Measurements from ENCODE around the gene PCP4L1. TPM values are rescaled to one million over a fixed set of nuclear protein-coding genes. Genes with fewer than 3 reads are reported as not detected.

PCP4L1 gene
- total RNA-seq, 1 donor, result not detected

- DNase-seq (ENCODE audit: low read depth), result no peak
- TF ChIP-seq, protein P1, sequence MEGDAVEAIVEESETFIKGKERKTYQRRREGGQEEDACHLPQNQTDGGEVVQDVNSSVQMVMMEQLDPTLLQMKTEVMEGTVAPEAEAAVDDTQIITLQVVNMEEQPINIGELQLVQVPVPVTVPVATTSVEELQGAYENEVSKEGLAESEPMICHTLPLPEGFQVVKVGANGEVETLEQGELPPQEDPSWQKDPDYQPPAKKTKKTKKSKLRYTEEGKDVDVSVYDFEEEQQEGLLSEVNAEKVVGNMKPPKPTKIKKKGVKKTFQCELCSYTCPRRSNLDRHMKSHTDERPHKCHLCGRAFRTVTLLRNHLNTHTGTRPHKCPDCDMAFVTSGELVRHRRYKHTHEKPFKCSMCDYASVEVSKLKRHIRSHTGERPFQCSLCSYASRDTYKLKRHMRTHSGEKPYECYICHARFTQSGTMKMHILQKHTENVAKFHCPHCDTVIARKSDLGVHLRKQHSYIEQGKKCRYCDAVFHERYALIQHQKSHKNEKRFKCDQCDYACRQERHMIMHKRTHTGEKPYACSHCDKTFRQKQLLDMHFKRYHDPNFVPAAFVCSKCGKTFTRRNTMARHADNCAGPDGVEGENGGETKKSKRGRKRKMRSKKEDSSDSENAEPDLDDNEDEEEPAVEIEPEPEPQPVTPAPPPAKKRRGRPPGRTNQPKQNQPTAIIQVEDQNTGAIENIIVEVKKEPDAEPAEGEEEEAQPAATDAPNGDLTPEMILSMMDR (IDR thresholded peaks at IDR 0.05; ENCODE audit: insufficient read depth, low read length), result no peak
- no peak overlapping the region for H3K4me3 ChIP-seq (ENCODE audit: low read depth, low read length)
Measured at GRCh38 chr1:161259765-161260164, 1.2 kb downstream of the PCP4L1 start.

GRCh38 chr1:161260376-161261260, 2.1 kb downstream of the PCP4L1 start:
- H3K4me3 ChIP-seq (ENCODE audit: low read depth, low read length), result no peak overlapping the region
- TF ChIP-seq, protein P1 (IDR thresholded peaks at IDR 0.05; ENCODE audit: insufficient read depth, low read length), result no peak
- no peak for DNase-seq (ENCODE audit: low read depth)

- TF ChIP-seq, protein P1 (IDR thresholded peaks at IDR 0.05; ENCODE audit: insufficient read depth, low read length), result no peak
- H3K4me3 ChIP-seq (ENCODE audit: low read depth, low read length), result no peak overlapping the region
- DNase-seq (ENCODE audit: low read depth), result no peak
Measured at GRCh38 chr1:161261261-161262235, 3.0 kb downstream of the PCP4L1 start.

DNA sequence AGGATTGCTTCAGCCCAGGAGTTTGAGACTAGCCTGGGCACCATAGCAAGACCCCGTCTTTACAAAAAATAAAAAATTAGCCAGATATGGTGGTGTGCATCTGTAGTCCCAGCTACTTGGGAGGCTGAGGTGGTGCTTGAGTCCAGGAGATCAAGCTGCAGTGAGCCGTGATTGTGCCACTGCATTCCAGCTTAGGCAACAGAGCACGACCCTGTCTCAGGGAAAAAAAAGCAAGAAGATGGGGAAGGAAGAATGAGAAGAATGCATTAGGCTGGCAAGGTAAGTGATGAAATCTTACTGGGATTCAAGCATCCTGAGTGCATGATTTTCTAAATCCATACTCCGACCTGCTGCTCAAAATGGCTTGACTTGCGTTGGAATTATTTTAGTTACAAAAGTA, 6.8 kb downstream of the PCP4L1 start:
- TF ChIP-seq, protein P1 (IDR thresholded peaks at IDR 0.05; ENCODE audit: insufficient read depth, low read length), result no peak
- H3K4me3 ChIP-seq (ENCODE audit: low read depth, low read length), result no peak overlapping the region
- no peak for DNase-seq (ENCODE audit: low read depth)

- H3K4me3 ChIP-seq (ENCODE audit: low read depth, low read length), result no peak overlapping the region
- no peak for DNase-seq (ENCODE audit: low read depth)
- TF ChIP-seq, protein P1 (IDR thresholded peaks at IDR 0.05; ENCODE audit: insufficient read depth, low read length), result no peak
Measured at GRCh38 chr1:161266202-161266601, 7.7 kb downstream of the PCP4L1 start.

- DNase-seq (ENCODE audit: low read depth), result no peak
Measured at GRCh38 chr1:161266836-161267235, 8.3 kb downstream of the PCP4L1 start.

More at GRCh38 chr1:161266836-161267235, 8.3 kb downstream of the PCP4L1 start:
- TF ChIP-seq, protein P1 (IDR thresholded peaks at IDR 0.05; ENCODE audit: insufficient read depth, low read length), result no peak
- H3K4me3 ChIP-seq (ENCODE audit: low read depth, low read length), result no peak overlapping the region

All from fibroblast of the aortic adventitia (primary cell).